ENCODE measurements around the gene ARHGEF6. TPM values are rescaled to one million over a fixed set of nuclear protein-coding genes. Genes with fewer than 3 reads are reported as not detected.
"Not testable (repeated sequence)": the region's sequence is repeated elsewhere in the genome, so short reads cannot be mapped to it uniquely, and the experiment has no call there.

Gene ARHGEF6
- total and polyA plus RNA-seq, 2 experiments from 2014 or later = 4.3 to 7.7 TPM

DNA sequence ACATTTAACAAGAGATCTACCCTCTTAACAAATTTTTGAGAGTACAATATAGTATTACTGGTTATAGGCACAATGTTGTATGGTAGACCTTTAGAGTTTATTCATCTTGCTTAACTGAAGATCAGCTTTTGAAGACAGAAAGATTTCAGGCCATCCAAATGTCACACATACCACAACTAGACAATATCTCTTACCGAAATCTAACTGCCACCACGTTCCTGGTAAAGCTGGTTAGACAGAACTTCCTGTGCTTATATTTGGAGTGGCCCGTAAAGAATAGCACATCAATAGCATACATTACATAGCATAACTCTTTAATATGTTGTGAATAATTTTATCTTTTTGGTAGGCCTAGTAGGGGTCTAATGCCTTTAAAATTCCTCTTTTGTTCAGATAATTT is 29.8 kb upstream of the ARHGEF6 start:
- Histone ChIP-seq H4K20me1 (ENCODE audit: insufficient read depth) (no peaks in the 10 kb centered on the region), H3K4me1 (ENCODE audit: insufficient read depth) (no peaks in the 10 kb centered on the region), H3K9me3 (ENCODE audit: low read depth) (no peaks in the 10 kb centered on the region), H3K4me2 (ENCODE audit: unreplicated experiment) (no peak overlapping the region), H3K36me3 (ENCODE audit: low read depth) (no peaks in the 10 kb centered on the region), H3K27me3 (replicated peaks; ENCODE audit: insufficient read depth) (no peaks in the 10 kb centered on the region), H3K4me3 (no peak overlapping the region), H3K9me2 (ENCODE audit: insufficient read depth) (no peaks in the 10 kb centered on the region), H3K79me2 (ENCODE audit: insufficient read depth) (no peaks in the 10 kb centered on the region), H2AFZ (no peak overlapping the region), H3K9ac (no peak overlapping the region), H3F3A (ENCODE audit: insufficient read depth) (no peaks in the 10 kb centered on the region), H3K27ac (no peak overlapping the region)
- WGBS, 2 experiments (ENCODE audit: low coverage in 1 of 2, low lambda C conversion rate in 2 of 2, missing lambda C conversion rate in 2 of 2) = 90 to 96% methylated on average over 3 of the region's 3 CpGs
- in situ Hi-C loops (cut with MboI) = no loop called here
- no peak for DNase-seq
- no peak for TF ChIP-seq EZH2 (IDR thresholded peaks at IDR 0.05; ENCODE audit: insufficient read depth, poor library complexity, severe bottlenecking)
- no peak for TF ChIP-seq EZH2phosphoT487 (IDR thresholded peaks at IDR 0.05; ENCODE audit: insufficient read depth, low read depth)

DNA sequence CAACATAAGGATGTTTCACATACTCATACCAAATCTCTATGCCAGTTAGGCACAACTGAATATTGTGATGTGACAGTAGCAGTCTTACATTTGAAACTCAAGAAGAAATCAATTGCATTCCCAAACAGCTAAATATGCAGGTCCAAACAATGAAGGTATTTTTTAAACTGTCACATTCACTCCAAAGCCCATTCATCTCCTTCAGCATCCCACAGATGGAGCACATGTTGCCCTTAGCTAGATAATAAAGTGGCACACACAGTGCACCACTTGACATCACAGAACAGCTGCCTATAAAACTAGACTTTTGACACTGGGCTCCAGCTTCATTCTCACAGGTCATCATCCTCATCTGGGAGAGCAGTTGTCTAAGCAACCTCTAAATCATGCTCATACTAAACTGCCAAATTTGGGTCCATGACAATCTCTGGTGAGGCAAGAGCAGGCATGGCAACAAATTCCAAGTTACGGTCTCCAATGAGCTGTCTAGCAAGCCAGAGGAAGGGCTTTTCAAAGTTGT is 26.2 kb upstream of the ARHGEF6 start:
- H3K9me3 ChIP-seq (ENCODE audit: low read depth) = no peaks in the 10 kb centered on the region
- TF ChIP-seq EZH2phosphoT487 (IDR thresholded peaks at IDR 0.05; ENCODE audit: insufficient read depth, low read depth) = no peak
- DNase-seq = no peak
- no peak overlapping the region for H3K9ac ChIP-seq
- no peak overlapping the region for H3K4me2 ChIP-seq (ENCODE audit: unreplicated experiment)
- H4K20me1 ChIP-seq (ENCODE audit: insufficient read depth) = no peaks in the 10 kb centered on the region
- no peaks in the 10 kb centered on the region for H3K27me3 ChIP-seq (replicated peaks; ENCODE audit: insufficient read depth)
- no peaks in the 10 kb centered on the region for H3K36me3 ChIP-seq (ENCODE audit: low read depth)
- H3K4me1 ChIP-seq (ENCODE audit: insufficient read depth) = no peaks in the 10 kb centered on the region
- no peaks in the 10 kb centered on the region for H3K9me2 ChIP-seq (ENCODE audit: insufficient read depth)
- no peak overlapping the region for H3K27ac ChIP-seq
- WGBS, 2 experiments (ENCODE audit: low coverage in 1 of 2, low lambda C conversion rate in 2 of 2, missing lambda C conversion rate in 2 of 2) = 92 to 100% methylated on average over 1 of the region's 1 CpG
- no peaks in the 10 kb centered on the region for H3F3A ChIP-seq (ENCODE audit: insufficient read depth)
- H3K4me3 ChIP-seq = no peak overlapping the region
- in situ Hi-C loops (cut with MboI) = no loop called here
- H3K79me2 ChIP-seq (ENCODE audit: insufficient read depth) = no peaks in the 10 kb centered on the region
- H2AFZ ChIP-seq = no peak overlapping the region

DNA sequence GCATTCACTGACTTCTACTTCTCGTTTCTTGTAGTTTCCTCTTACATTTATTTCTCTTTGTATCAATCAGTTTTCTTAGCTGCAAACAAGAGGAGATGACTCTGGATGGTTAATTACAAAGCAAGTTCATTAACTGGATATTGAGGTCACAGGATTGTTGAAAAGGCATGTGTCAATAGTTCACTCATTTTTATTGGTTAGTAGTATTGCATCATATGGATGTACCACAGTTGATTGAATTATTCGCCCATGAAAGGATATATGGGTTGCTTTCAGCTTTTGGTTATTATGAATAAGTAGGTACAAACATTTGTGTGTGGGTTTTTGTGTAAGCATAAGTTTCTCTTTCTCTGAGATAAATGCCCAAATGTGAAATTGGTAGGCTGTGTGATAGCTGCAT is 21.8 kb upstream of the ARHGEF6 start:
- no peaks in the 10 kb centered on the region for H3F3A ChIP-seq (ENCODE audit: insufficient read depth)
- H3K9me3 ChIP-seq (ENCODE audit: low read depth) = no peaks in the 10 kb centered on the region
- no peak overlapping the region for H3K4me3 ChIP-seq
- H3K36me3 ChIP-seq (ENCODE audit: low read depth) = no peaks in the 10 kb centered on the region
- H3K9me2 ChIP-seq (ENCODE audit: insufficient read depth) = no peaks in the 10 kb centered on the region
- TF ChIP-seq EZH2phosphoT487 (IDR thresholded peaks at IDR 0.05; ENCODE audit: insufficient read depth, low read depth) (no peak), EZH2 (IDR thresholded peaks at IDR 0.05; ENCODE audit: insufficient read depth, poor library complexity, severe bottlenecking) (no peak)
- H2AFZ ChIP-seq = no peak overlapping the region
- no peaks in the 10 kb centered on the region for H3K4me1 ChIP-seq (ENCODE audit: insufficient read depth)
- no peak overlapping the region for H3K27ac ChIP-seq
- H3K9ac ChIP-seq = no peak overlapping the region
- no peak overlapping the region for H3K4me2 ChIP-seq (ENCODE audit: unreplicated experiment)
- DNase-seq = no peak
- WGBS, 2 experiments (ENCODE audit: low coverage in 1 of 2, low lambda C conversion rate in 2 of 2, missing lambda C conversion rate in 2 of 2) = 83 to 92% methylated on average over 2 of the region's 2 CpGs
- H3K79me2 ChIP-seq (ENCODE audit: insufficient read depth) = no peaks in the 10 kb centered on the region
- no peaks in the 10 kb centered on the region for H3K27me3 ChIP-seq (replicated peaks; ENCODE audit: insufficient read depth)
- H4K20me1 ChIP-seq (ENCODE audit: insufficient read depth) = no peaks in the 10 kb centered on the region
- in situ Hi-C loops (cut with MboI) = no loop called here

DNA sequence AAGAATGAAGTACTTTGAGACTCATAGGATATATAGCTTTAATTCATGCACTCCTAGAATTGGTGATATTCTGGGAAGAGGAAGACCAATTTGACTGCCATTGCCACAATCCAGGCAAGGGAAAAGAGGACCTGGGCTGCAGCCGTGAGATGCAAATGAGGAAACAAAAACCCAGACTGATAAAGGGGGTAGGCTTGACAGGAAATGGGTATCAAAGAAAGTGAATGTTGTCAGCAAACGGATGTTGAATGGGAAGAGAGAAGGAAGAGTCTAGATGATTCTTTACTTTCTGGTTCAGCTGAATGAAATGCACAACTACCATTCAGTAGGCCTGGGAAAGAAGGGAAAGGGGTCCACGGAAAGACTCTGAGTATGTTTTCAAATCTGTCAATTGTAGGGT is 17.1 kb upstream of the ARHGEF6 start:
- H2AFZ ChIP-seq = no peak overlapping the region
- no peak for DNase-seq
- H4K20me1 ChIP-seq (ENCODE audit: insufficient read depth) = no peaks in the 10 kb centered on the region
- H3K4me2 ChIP-seq (ENCODE audit: unreplicated experiment) = no peak overlapping the region
- no peak overlapping the region for H3K4me3 ChIP-seq
- H3K36me3 ChIP-seq (ENCODE audit: low read depth) = no peaks in the 10 kb centered on the region
- no peak for TF ChIP-seq EZH2 (IDR thresholded peaks at IDR 0.05; ENCODE audit: insufficient read depth, poor library complexity, severe bottlenecking)
- no peak for TF ChIP-seq EZH2phosphoT487 (IDR thresholded peaks at IDR 0.05; ENCODE audit: insufficient read depth, low read depth)
- WGBS, 2 experiments (ENCODE audit: low coverage in 1 of 2, low lambda C conversion rate in 2 of 2, missing lambda C conversion rate in 2 of 2) = 93 to 100% methylated on average over 2 to 3 of the region's 3 CpGs
- H3F3A ChIP-seq (ENCODE audit: insufficient read depth) = no peaks in the 10 kb centered on the region
- H3K9ac ChIP-seq = no peak overlapping the region
- in situ Hi-C loops (cut with MboI) = no loop called here
- no peaks in the 10 kb centered on the region for H3K79me2 ChIP-seq (ENCODE audit: insufficient read depth)
- no peak overlapping the region for H3K27ac ChIP-seq
- H3K4me1 ChIP-seq (ENCODE audit: insufficient read depth) = no peaks in the 10 kb centered on the region
- no peaks in the 10 kb centered on the region for H3K9me3 ChIP-seq (ENCODE audit: low read depth)
- no peaks in the 10 kb centered on the region for H3K9me2 ChIP-seq (ENCODE audit: insufficient read depth)
- no peaks in the 10 kb centered on the region for H3K27me3 ChIP-seq (replicated peaks; ENCODE audit: insufficient read depth)

DNA sequence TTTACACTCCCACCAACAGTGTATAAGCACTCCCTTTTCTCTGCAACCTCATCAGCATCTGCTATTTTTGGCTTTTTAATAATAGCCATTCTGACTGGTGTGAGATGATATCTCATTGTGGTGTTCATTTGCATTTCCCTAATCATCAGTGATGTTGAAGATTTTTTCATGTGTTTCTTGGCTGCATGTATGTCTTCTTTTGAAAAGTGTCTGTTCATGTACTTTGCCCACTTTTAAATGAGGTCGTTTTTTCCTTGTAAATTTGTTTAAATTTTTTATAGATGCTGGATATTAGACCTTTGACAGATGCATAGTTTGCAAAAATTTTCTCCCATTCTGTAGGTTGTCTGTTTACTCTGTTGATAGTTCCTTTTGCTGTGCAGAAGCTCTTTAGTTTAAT is 14.4 kb upstream of the ARHGEF6 start:
- H3K27me3 ChIP-seq (replicated peaks; ENCODE audit: insufficient read depth); H4K20me1 ChIP-seq (ENCODE audit: insufficient read depth); H3K4me1 ChIP-seq (ENCODE audit: insufficient read depth); H2AFZ ChIP-seq; in situ Hi-C loops (cut with MboI); H3K9me3 ChIP-seq (ENCODE audit: low read depth); H3K36me3 ChIP-seq (ENCODE audit: low read depth); H3K4me2 ChIP-seq (ENCODE audit: unreplicated experiment); H3F3A ChIP-seq (ENCODE audit: insufficient read depth); DNase-seq; H3K79me2 ChIP-seq (ENCODE audit: insufficient read depth); H3K27ac ChIP-seq; H3K4me3 ChIP-seq; H3K9ac ChIP-seq; H3K9me2 ChIP-seq (ENCODE audit: insufficient read depth): not testable (repeated sequence)
- 82% methylated on average over 1 of the region's 1 CpG for WGBS, 2 experiments (ENCODE audit: low coverage in 1 of 2, low lambda C conversion rate in 2 of 2, missing lambda C conversion rate in 2 of 2)

DNA sequence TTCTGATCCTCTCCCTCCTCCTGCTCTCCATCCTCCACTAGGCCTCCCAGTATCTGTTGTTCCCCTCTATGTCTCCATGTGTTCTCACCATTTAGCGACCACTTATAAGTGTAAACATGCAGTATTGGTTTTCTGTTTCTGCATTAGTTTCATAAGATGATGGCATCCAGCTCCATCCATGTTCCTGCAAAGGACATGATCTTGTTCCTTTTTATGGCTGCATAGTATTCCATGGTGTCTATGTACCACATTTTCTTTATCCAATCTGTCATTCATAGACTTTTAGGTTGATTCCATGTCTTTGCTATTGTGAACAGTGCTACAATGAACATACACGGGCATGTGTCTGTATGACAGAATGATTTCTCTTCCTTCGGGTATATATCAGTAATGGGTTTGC is 13.9 kb upstream of the ARHGEF6 start:
- in situ Hi-C loops (cut with MboI); H4K20me1 ChIP-seq (ENCODE audit: insufficient read depth); H3K79me2 ChIP-seq (ENCODE audit: insufficient read depth); H3K9me2 ChIP-seq (ENCODE audit: insufficient read depth); DNase-seq; H2AFZ ChIP-seq; H3F3A ChIP-seq (ENCODE audit: insufficient read depth); H3K4me3 ChIP-seq; H3K36me3 ChIP-seq (ENCODE audit: low read depth); H3K9me3 ChIP-seq (ENCODE audit: low read depth); H3K27me3 ChIP-seq (replicated peaks; ENCODE audit: insufficient read depth); H3K9ac ChIP-seq; H3K27ac ChIP-seq; H3K4me2 ChIP-seq (ENCODE audit: unreplicated experiment); H3K4me1 ChIP-seq (ENCODE audit: insufficient read depth): not testable (repeated sequence)
- 78 to 93% methylated on average over 3 of the region's 3 CpGs for WGBS, 2 experiments (ENCODE audit: low coverage in 1 of 2, low lambda C conversion rate in 2 of 2, missing lambda C conversion rate in 2 of 2)
